ENCODE results near the gene FBXL19.
A peak's percentile ranks its signal among the peaks of the same experiment; 100 is the strongest.

The FBXL19 gene

DNA sequence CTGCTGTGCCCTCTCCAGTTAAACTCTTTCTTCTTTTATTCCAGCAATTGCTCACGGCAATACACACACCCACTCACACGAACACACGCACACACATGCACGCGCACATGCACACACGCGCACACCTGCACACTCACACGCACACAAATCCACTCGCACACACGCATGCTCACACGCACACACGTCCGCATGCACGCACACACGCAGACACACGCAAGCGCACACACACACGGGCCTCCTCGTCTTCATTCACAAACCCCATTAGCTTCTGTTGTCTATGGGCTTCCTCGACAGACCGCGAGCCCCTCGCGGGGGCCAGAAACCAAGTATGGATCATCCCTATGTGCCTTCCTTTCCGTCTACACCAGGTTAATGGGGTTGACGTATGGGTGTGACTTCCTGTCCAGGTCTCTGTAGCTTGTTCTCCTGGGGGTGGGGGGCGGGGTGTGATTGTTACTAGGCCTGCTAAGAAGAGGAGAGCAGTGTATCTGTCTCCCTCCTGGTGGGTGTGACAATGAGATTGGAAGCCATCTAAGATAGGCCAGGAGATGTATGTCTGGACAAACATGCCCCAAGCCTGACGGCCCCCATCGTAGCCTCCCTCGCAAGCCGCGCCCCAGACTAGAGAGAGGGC, 27.6 kb upstream of the FBXL19 start:
- DNase-seq (ENCODE audit: low read depth), result no peak

DNA sequence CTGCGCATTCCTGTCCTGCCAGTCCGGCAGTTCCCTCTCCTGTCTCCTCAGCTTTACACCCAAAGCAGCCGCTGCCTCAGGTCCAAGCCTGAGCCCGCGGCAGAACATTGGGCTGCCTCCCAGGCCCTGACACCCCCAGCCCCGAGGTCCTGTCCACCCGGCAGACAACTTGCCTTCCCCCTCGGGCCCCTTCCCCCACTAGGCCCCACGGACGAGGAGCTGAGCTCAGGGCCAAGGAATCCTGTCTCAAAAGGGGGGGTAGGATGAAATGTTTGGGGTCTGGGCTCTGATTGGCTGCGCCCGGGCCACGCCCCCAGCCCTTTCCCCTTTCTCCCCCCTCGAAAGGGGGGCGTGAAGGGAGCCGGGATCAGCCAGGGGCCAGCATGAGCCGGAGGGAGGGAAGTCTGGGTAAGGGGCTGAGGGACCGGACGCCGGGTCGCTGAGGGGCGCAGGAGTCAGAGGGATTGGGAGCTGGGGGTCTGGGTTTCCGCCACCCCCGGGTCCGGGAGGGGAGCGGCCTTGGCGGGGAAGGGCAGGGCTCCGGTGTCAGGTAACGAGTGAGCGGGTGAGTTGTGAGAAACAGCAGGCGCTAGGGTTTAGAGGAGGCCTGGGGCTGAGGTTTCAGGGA, 27.0 kb upstream of the FBXL19 start, which contains the start of gene CTF1:
TSS of gene CTF1 (plus strand) at position 354 of the 628 bp plus-strand sequence. CDS start at position 384, 30 bp downstream.
- DNase-seq (ENCODE audit: low read depth), result no peak

DNA sequence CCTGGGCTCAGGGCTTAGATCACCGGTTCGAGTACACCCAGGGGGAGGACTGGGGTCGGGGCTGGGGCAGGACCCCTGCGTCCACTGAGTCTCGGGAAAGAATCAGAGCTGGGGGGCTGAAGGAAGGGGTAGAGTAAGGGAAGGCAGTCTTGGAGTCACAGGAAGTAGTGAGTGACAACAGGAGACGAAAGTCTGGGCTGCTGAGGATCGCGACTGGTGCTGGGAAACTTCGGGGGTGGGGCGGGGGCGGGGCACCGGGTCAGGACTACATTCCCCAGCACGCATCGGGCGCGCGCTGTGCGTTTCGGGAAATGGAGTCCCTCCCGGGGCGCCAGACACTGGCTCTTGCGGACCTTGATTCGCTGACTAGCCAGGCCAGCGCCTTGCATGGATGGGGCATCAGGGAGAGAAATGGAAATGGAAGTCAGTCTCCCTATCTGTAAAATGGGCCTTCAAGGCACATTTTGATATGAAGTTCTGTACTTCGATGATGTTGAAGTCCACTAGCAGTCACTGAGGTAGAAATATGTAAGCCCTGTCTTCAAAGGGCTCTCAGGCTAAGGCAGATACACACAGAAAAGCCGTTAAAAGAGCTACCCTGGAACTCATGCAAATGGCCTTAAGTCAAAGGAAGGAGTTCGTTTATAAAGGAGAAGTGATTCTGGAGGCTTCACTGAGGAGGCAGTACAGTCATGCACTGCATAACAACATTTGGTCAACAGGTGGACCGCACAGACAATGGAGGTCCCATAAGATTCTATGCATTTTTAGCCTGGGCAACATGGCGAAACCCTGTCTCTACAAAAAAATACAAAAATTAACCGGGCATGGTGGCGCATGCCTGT, 26.3 kb upstream of the FBXL19 start:
- peak; percentile 77 for DNase-seq (ENCODE audit: low read depth)

DNA sequence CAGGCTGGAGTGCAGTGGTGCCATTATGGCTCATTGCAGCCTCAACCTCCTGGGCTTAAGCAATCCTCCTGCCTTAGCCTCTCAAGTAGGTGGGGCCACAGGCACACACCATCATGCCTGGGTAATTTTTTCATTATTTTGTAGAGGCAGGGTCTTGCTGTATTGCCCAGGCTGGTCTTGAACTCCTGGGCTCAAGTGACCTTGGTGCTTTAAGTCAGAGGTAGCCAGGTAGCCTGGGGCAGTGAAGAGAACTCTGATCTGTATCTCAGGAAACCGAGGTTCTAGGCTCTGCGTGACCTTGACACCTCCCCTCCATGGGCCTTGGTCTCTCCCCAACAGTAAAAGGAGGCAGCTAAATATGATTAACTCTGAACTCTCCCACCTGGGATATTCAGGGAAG, 23.6 kb upstream of the FBXL19 start:
- DNase-seq (ENCODE audit: low read depth), result no peak

DNA sequence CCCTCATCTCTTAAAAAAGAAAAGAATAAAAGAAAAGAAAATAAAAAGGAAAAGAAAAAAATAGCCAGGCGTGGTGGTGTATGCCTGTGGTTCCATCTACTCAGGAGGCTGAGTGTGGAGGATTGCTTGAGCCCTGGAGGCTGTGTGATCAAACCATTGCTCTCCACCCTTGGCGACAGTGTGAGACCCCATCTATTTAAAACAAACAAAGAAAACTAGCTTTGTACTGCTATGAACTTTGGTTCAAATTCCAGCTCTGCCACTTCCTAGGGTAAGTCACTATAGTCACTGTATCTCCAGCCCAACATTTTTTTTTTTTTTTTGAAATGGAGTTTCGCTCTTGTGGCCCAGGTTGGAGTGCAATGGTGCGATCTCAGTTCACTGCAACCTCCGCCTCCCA, 22.8 kb upstream of the FBXL19 start:
- no peak for DNase-seq (ENCODE audit: low read depth)

DNA sequence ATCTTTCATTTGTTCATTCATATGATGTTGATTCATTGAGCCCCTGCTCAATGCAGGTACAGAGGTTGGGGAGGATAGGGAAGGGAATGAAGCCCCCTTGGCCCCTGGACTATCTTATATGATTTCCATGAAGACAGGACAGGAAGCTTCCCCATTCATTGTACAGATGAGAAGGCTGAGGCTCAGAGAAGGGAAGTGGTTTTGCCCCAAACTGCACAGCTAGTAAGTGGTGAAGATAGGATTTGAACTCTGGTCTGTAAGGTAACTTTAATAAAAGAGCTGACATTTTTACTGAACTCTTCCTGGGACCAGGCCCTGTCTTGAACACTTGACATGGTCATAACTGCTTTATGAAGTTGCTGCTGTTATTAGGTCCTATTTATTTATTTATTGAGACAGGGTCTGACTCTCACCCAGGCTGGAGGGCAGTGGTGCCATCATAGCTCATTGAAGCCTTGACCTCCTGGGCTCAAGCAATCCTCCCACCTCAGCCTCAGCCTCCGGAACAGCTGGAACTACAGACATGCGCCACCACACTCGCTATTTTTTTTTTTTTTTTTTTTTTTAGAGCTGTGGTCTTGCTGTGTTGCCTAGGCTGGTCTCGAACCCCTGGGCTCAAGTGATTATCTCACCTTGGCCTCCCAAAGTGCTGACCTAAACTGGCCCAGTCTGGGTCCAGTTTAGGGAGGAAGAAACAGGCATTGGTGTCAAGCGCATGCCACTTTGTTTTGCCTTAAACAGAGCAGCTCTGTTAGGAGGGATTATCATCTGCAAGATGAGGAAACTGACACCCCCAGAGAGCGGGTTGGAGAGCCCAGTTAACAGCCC, 22.0 kb upstream of the FBXL19 start:
- no peak for DNase-seq (ENCODE audit: low read depth)

DNA sequence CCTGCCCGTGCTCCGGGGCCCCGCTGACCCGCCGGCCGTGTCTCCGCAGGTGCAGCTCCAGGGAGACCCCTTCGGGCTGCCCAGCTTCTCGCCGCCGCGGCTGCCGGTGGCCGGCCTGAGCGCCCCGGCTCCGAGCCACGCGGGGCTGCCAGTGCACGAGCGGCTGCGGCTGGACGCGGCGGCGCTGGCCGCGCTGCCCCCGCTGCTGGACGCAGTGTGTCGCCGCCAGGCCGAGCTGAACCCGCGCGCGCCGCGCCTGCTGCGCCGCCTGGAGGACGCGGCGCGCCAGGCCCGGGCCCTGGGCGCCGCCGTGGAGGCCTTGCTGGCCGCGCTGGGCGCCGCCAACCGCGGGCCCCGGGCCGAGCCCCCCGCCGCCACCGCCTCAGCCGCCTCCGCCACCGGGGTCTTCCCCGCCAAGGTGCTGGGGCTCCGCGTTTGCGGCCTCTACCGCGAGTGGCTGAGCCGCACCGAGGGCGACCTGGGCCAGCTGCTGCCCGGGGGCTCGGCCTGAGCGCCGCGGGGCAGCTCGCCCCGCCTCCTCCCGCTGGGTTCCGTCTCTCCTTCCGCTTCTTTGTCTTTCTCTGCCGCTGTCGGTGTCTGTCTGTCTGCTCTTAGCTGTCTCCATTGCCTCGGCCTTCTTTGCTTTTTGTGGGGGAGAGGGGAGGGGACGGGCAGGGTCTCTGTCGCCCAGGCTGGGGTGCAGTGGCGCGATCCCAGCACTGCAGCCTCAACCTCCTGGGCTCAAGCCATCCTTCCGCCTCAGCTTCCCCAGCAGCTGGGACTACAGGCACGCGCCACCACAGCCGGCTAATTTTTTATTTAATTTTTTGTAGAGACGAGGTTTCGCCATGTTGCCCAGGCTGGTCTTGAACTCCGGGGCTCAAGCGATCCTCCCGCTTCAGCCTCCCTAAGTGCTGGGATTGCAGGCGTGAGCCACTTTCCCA, 21.1 kb upstream of the FBXL19 start:
- peak; percentile 68 for DNase-seq (ENCODE audit: low read depth)

DNA sequence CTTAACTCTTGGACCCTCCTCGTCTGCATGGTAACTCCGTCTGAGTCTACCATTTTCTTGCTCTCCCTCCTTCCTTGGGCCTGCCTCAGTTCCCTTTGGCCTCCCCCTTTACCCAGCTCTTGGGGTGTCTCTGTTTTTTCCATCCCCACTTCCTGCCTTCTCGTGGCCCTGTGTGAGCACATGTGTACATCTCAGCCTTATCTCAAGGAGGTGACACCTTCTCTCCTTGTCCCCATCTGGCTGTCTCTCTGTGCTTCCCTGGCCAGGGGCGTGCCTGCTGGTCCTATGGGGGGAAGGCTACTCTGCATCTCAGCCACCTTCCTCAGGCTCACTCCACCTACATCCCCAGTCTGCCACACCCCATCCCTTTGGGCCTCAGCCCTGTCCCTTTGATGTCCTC, 20.4 kb upstream of the FBXL19 start:
- no peak for DNase-seq (ENCODE audit: low read depth)

DNA sequence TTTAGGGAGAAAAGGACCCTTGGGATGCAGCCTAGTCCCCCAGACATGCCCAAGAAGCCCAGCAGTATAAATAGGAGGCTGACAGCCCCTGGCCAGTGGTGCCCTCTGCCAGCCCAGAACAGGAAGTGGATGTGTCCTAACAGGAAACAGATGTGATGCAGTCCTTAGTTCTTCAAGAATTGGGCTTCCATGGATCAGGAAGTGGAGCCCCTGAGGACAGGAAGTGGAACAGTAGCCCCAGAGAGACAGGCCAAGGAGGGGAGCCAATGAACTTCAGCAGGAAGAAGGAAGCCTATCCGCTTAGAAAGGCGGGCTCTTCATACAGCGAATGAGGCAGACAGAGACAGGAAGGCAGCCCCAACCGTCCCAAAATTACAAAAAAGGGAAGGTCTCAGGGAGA, 19.8 kb upstream of the FBXL19 start:
- DNase-seq (ENCODE audit: low read depth), result no peak

DNA sequence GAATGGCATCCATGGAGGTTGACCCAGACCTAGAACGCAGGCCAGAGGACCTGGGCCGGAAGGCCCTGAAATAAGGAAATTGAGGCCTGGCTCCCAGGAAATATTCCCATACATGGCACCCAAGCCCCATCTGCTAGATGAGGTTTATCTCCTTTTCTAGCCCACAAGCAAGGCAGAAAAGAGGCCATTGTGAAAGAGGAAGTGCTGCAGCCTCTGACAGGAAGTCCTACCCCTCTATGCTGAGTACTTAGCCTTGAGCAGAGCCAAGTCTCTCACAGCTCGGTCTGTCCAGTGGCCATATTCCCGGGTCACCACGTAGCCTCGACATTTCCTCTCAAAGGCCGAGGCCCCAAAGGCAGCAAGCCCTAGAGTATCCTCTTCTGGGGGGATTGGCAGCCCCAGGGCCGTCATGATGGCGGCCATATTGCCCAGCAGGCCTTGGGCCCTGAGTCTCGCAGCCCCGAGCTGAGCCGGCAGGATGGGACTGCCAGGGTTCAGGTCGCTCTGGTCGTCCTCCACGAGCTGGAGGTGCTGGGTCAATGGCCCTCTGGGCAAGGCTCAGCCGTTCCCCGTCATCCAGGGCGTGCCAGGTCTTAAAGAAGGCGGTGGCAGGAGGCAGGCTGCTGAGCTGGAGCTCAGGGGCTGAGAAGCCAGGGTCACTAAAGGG, 19.1 kb upstream of the FBXL19 start:
- no peak for DNase-seq (ENCODE audit: low read depth)

DNA sequence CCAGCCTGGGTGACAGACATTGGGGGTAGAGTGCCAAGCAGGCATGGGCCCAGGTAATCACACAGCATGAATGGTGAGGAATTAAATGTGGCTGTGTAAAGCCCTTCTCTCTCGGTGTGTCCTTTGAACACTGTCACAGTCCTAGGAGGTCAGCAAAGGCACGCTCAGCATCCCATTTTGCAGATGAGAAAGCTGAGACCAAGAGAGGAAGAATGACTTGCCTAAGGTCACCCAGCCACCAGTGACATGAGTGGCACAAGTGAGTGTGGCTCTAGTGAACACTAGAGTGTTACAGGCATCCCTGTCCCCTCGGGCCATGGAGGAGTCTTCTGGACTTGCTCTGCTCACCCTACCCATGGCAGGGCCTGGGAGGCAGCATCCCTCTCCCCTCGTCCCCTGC, 16.3 kb upstream of the FBXL19 start:
- DNase-seq (ENCODE audit: low read depth), result no peak

DNA sequence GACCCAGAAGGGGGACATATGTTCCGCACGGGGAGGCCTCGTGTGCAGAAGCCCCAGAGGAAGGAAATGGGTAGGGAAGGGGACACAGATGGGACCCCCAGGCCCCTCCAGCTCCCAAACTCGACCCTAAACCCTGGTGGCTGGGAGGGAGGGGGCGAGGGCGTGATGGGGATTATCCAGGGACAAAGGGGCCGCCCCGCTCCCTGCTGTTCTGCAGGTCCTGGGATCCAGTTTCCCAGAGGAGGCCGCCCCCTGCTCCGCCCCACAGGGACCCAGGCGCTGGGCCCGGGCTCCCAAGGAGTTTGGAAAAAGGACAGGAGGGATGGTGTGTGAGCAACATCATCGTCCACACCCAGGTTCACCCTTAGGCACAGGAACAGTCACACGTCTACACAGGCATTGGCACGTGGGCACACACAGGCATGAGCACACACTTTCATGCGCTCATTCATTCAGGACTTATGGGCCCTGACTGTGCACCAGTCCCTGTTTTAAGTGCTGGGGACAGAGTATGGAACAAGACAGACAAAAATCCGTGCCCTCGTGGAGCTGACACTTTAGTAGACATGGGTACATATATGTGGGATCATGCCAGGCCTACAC, 12.8 kb upstream of the FBXL19 start:
- DNase-seq (ENCODE audit: low read depth), result no peak

DNA sequence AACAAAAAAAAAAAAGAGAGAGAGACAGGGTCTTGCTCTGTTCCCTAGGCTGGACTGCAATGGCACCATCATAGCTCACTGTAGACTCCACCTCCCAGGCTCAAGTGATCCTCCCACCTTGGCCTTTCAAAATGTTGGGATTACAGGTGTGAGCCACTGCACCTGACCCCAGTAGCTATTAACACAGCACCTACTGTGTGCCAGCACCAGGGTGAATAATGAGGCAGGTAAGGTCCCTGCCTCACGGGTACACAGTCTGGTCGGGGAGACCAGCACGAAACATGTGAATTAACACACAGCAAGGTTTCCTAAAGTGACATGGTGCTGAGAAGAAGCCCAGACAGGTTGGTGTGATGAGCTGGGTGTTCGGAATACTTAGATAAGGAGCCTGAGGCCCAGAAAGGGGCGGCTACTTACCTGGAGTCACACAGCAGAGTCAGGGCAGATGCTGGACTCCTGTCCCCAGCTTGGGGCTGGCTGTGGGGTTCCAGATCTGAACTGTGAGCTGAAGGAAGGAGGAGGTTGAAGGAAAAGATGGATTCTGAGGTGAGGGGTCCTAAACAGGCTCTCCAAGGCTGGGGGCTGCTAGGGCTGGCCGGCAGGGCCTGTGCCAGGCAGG, 10.5 kb upstream of the FBXL19 start:
- DNase-seq (ENCODE audit: low read depth), result no peak

DNA sequence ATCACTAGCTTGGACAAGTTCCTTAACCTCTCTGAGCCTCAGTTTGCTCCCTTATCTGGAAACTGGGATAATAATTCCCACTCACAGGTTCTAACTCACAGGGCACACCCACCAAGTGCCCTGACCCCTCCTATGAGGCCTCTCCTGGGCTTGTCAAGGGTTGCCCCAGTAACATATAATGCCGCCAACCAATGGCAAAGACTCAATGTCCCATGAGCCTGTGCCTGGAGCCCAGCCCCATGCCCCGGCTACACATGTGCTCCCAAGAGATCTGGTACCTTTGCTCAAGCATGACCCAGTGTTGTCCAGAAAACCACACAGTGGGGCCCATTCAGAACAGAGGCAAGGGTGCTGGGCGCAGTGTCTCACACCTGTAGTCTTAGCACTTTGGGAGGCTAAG, 8.5 kb upstream of the FBXL19 start:
- DNase-seq (ENCODE audit: low read depth), result no peak

DNA sequence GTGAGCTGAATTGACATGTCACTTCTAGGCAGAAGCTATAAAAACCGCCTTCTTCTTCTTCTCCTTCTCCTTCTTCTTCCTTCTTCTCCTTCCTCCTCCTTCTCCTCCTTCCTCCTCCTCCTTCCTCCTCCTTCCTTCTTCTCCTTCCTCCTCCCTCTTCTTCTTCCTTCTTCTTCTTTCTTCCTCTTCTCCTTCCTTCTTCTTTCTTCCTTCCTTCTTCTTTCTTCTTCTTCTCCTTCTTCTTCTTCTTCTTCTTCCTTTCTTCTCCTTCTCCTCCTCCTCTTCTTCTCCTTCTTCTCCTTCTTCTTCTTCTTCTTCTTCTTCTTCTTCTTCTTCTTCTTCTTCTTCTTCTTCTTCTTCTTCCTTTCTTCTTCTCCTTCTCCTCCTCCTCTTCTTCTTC, 4.8 kb upstream of the FBXL19 start:
- DNase-seq (ENCODE audit: low read depth), result no peak

DNA sequence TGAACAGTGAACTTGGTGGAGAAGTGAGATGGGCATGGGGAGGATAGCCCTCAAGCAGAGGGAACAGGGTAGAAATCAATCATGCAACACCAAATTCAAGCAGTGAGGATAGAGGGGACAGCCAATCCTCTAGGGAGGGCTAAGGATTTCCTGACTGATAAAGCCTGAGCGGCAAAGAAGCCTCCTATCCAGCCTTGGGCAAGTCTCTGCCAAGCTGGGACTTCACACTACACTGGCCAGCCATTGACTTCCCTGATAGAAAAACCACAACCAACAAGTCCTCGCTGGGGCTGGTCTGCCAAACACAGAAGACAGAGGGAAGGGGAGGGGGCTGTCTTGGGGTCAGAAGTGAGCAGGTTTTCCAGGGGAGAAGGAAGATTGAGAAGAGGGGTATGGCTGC, 2.5 kb upstream of the FBXL19 start:
- DNase-seq (ENCODE audit: low read depth), result no peak

DNA sequence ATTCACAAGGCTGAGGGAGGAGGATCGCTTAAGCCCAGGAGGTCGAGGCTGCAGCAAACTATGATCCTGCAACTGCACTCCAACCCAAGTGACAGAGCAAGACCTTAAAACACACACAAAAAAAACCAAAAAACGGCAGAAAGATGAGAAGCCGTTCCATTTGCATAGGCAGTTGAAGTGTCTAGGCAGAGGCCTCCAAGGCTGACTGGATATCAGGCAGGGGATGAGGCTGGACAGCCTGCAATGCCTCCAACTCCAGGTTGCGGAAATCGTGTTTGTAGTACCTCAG, 2.0 kb upstream of the FBXL19 start:
- no peak for DNase-seq (ENCODE audit: low read depth)

DNA sequence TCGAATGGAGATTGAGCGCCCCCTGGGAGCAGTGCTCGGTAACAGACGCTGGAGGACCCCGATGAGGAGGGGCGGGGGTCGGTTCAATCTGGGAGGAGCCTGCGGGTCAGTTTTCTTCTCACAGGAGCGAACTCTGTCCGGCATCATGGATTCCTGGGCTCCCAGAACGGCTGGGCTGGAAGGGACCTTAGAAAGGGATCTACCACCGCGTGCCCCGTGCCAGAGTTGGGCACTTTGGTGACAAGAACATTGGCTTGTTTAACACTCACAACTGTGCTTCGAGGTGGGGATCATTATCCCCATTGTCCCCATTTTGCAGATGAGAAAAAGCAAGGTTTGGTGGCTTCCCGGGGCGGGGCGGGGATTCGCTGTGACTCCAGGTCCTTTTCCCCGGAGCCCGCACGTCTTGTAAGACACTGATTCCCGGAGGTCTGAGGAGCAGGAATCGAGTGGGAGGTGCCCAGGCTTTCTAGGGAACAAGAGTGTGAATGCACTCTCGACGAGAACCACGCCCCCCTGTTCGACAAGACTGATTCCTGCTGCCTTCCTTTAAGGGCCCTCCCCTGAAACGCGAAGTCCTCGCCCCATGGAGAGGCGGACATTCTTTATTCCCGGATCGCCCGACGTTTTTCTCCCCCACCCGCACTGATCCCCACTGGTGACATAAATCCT, 1.5 kb upstream of the FBXL19 start:
- peak; percentile 81 for DNase-seq (ENCODE audit: low read depth)

DNA sequence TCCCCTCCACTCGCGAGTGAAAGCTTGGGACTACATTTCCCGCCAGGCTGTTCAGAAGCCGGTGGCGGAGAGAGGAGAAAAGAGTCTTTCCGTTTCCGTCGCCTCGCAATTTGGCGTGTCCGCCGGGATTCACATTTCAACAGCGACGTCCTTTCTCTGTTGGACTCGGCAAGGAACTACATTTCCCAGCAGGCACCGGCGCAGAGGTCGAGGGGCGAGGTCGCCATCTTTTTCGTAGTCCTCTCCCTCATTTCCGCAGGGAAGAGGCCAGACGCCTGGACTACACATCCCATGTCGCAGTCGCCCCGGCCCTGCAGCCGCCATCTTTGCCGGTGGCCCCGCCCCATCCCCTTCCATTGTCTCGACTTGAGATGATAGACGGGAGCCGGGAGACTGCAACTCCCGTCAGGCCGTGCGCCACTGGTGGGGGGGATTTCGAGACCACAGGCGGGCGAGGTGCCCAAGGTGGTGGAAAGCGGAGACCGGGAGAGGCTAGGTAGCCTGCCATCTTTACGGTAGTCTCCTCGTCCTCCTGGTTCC, 882 bp upstream of the FBXL19 start:
- DNase-seq (ENCODE audit: low read depth), result peak; percentile 98
